ENCODE results near the gene SPATA45.

The SPATA45 gene

DNA sequence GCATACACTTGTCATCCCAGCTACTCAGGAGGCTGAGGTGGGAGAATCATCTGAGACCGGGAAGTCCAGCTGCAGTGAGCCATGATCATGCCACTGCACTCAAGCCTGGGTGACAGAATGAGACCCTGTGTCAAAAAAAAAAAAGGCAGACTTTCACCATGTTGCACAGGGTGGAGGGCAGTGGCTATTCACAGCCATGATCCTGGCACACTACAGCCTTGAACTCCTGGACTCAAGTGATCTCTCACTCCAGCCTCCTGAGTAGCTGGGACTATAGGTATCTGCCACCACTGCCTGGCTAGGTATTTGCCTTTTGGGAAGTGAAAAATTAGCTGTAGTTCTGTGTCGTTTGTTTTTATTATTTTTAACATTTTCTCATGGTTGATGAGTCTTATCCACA lies 19.1 kb downstream of the SPATA45 start:
- no peak for DNase-seq

GRCh38 chr1:212827831-212828278 lies 19.6 kb downstream of the SPATA45 start:
- no peak for DNase-seq

DNA sequence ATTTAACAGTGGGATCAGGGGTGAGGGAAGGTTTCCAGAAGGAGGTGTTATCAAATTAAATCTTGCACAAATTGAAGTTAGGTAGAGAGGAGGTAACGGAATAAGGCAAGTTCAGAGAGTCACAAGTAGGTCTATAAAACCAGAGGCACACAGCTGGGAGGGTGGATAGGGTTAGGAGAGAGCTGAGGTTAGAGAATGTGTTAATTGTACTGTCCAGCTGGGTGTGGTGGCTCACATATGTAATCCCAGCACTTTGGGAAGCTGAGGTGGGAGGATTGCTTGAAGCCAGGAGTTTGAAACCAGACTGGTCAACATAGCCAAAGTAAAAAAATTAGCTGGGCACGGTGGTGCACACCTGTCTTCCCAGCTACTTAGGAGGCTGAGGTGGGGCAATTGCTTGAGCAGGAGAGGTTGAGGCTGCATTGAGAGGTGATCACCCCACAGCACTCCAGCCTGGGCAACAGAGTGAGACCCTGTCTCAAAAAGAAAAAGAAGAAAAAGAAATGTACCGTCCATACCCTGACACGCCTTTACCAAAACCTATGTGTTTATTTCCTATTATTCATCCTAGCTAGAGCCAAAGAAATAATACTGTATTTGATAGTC lies 20.2 kb downstream of the SPATA45 start:
- DNase-seq, result no peak

DNA sequence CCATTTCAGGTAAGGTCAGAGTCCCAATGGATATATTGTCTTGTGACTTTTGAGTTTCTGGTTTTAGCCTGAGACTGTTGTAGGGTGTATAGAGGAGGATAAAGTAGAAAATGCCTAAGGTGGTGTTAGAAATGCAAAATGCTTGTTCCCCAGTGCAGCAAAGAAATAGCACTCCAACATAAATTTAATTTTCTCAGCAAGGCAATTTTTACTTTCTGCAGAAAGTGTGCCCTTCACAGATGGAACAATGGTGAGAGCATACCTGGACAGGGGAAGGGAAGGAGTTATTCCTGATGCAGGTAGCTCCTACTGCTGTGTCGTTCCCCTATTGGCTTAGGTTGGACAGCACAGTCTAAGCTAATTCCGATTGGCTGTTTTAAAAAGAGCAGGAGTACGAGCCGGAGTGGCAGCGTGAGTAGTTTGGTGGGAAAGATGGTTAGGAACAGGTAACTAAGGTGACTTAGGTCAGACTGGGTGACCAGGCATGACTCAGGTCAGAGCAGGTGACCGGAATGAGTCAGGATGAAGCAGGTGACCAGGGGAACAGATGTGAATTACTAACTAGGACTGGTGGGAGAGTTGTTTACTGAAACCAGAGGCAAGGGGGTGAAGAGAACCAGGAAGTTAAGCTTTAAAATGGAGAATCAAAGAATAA lies 21.5 kb downstream of the SPATA45 start:
- DNase-seq, result no peak

DNA sequence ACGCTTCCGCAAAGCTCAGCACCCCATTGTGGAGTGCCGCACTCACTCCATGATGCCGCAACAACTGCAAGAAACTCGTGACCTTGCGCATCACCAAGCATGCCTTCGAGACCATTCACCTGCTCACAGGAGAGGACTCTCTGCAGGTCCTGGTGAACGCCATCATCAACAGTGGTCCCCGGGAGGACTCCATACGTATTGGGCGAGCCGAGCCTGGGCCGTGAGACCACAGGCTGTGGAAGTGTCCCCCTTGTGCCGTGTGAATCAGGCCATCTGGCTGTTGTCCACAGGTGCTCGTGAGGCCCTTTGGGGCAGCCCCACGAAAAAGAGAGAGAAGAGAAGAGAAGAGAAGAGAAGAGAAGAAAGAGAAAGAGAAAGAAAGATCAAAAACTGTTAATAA lies 23.2 kb downstream of the SPATA45 start:
- no peak for DNase-seq

- no peak for DNase-seq
Measured at GRCh38 chr1:212822956-212823355, 24.5 kb downstream of the SPATA45 start.

- no peak for DNase-seq
Measured at GRCh38 chr1:212820969-212821368, 26.5 kb downstream of the SPATA45 start.

DNA sequence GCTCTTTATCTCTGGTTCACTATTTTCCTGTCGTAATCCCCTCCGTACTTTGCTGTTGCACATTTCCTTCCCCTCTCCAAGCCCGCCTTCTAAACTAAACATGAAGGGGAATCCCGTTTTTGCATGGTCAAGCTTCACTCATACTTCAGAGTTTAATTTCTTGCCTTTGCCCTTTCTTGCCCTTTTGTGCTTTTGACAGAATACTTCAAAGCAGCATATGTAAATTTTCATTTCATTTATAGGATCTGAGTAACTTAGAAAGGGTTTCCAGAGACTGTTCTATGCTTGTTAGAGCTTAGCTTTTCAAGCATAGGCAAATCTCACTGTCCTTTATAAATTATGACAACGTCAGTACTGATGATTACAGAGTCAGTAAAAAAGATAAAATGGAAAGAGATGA lies 27.7 kb downstream of the SPATA45 start:
- no peak for DNase-seq

DNA sequence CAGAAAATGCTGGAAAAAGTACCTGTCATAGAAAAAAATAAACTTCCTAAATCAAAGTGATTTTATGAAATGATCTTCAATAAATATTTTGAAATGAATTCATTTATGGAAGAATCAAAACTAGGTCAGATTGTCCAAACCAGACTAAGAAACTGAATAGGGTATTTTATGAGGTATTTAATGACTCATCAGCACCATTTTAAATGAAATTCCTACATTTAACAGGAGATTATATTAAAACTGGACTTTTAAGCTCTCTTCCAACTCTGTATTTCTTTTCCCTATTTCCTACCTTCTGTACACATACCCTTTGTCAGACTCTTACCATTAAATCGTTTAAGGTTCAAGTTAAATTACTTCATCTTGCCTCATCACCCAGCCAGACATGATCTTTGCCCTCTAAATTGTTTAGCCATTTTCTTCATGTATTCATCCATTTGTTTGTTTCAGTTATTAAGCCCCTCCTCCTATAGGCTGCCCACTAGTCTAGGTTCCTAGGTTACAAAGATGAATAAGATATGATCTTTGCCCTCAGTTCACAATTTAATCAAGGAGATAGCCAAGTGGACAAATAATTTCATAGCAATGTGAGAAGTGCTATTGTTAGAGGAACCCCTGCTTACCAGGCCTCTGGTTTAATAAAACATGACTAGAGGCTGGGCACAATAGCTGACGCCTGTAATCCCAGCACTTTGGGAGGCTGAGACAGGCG lies 30.7 kb downstream of the SPATA45 start:
- DNase-seq, result no peak

DNA sequence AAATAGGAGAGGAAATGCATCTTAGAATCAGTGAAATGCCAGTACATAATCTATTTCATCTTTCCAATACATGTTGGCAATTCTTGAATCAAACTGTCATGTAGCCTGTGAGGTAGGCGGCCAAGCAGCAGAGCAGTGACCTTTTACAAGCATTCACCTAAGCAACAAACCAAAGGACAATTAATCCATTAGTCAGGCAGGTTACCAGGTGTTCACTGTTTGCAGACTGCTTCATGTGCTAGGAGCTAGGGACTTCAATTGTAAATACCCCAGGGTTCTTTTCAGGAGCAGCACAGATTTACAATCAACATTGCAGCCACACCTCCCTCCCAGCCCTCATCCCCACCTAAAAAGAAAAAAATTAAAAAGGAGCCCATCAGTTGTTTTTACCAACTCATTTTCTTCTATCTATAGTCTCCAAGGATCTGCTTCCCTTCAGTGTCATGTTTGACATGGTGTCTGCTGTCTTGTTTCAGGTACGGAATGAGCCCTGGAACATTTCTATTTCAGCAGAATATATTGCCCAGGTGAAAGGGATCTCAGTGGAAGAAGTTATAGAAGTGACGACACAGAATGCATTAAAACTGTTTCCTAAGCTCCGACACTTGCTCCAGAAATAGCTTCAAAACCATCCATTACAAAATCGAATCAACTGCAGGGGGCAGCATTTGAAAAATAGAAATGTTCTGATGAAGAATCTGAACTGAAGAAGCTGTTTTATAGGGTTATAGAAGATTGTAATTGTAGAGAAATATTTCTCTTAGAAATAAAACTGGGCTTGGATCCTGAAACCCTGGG lies 32.7 kb downstream of the SPATA45 start:
- peak; percentile 11 for DNase-seq

GRCh38 chr1:212805767-212806166 lies 41.7 kb downstream of the SPATA45 start:
- DNase-seq, result no peak

GRCh38 chr1:212797681-212798080 lies 49.8 kb downstream of the SPATA45 start:
- no peak for DNase-seq

- DNase-seq, result no peak
Measured at GRCh38 chr1:212794561-212795014, 52.9 kb downstream of the SPATA45 start.

DNA sequence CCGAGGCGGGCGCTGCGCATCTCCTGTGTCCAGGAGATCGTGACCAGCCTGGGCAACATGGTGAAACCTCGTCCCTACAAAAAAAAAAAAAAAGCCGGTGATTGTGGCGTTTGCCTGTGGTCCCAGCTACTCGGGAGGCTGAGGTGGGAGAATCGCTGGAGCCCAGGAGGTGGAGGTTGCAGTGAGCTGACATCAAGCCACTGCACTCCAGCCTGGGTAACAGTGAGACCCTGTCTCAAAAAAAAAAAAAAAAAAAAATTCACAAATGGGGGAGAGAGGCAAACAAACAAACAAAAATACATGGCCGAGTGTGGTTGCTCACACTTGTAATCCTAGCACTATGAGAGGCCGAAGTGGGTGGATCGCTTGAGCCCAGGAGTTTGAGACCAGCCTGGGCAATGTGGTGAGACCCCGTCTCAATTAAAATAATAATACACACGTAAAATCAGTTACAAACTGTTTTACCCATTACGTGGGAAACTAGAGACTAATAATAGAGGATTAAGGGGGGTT lies 55.0 kb downstream of the SPATA45 start:
- DNase-seq, result no peak

GRCh38 chr1:212791676-212792395 lies 55.6 kb downstream of the SPATA45 start, which contains the start of the genes NSL1 and TATDN3:
NSL1 (minus strand) TSS chr1:212791777; CDS start chr1:212791763, 14 bp downstream.
TATDN3 (plus strand) TSS chr1:212791894; CDS start chr1:212791922, 28 bp downstream.
- peak; percentile 91 for DNase-seq

- DNase-seq, result peak; percentile 67
Measured at GRCh38 chr1:212791261-212791675, 56.2 kb downstream of the SPATA45 start.

DNA sequence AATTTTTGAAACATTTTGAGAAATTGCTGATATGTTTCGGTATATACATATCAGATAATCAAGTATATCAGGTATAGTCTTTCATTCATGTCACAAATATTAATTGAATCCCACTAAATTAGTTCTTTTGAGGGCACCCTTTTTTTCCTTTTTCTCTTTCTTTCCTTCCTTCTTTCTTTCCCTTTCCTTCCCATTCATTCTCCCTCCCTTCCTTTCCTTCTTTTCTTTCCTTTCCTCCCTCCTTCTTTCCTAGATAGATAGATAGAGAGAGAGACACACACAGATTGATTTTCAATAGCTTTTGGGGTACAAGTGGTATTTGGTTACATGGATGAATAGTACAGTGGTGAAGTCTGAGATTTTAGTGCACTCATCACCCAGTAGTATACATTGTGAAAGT lies 61.6 kb downstream of the SPATA45 start:
- DNase-seq, result no peak

GRCh38 chr1:212783976-212784375 lies 63.5 kb downstream of the SPATA45 start:
- no peak for DNase-seq

GRCh38 chr1:212782422-212783154 lies 64.9 kb downstream of the SPATA45 start:
- peak; percentile 30 for DNase-seq

DNA sequence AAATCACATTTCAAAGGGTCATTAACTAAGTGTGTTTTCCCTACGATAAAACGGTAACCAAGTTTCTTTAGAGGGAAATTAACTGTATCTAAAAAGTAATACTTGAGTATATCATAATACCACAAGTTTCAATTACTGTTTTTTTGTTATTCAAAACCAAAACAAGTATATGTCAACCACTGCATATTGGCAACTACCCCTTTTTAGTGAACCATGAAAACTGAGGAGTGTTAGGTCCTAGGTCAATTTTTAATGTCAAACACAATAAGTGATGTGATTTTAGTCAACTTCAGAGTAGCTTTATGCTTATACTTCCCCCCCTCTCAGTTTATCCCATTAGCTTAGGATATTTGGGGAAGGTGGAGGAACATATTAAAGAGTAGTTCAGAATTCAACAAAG lies 66.2 kb downstream of the SPATA45 start:
- no peak for DNase-seq

GRCh38 chr1:212780759-212781158 lies 66.7 kb downstream of the SPATA45 start:
- no peak for DNase-seq

All from fibroblast of skin of abdomen (primary cell).